Measurements from ENCODE around the gene SESN2. TPM values are rescaled to one million over a fixed set of nuclear protein-coding genes. Genes with fewer than 3 reads are reported as not detected.

Gene SESN2
- total and polyA plus RNA-seq, 2 experiments from 2014 or later = 40.2 to 50.7 TPM

Other genes starting within 250 kb of the SESN2 start
- gene EYA3, start 170.9 kb upstream of the SESN2 start, total RNA-seq = 13.5 and 19.9 TPM in 2 replicates
- gene EYA3, start 170.9 kb upstream of the SESN2 start, polyA plus RNA-seq = 4.2 and 6.9 TPM in 2 replicates
- gene PTAFR, start 82.8 kb upstream of the SESN2 start, total RNA-seq = 0.37 and 0.96 TPM in 2 replicates
- gene PTAFR, start 82.8 kb upstream of the SESN2 start, polyA plus RNA-seq = 0.29 and 1.4 TPM in 2 replicates
- 69.8 and 79.5 TPM in 2 replicates for gene DNAJC8, start 26.5 kb upstream of the SESN2 start, total RNA-seq
- gene DNAJC8, start 26.5 kb upstream of the SESN2 start, polyA plus RNA-seq = 111 and 112 TPM in 2 replicates
- 249 and 258 TPM in 2 replicates for gene ATP5IF1, start 23.4 kb upstream of the SESN2 start, total RNA-seq
- 503 and 524 TPM in 2 replicates for gene ATP5IF1, start 23.4 kb upstream of the SESN2 start, polyA plus RNA-seq
- gene MED18, start 69.5 kb downstream of the SESN2 start, total RNA-seq = 17.1 and 26.0 TPM in 2 replicates
- 13.2 and 14.7 TPM in 2 replicates for gene MED18, start 69.5 kb downstream of the SESN2 start, polyA plus RNA-seq
- gene PHACTR4, start 110.2 kb downstream of the SESN2 start, total RNA-seq = 18.5 and 21.5 TPM in 2 replicates
- 19.1 and 22.1 TPM in 2 replicates for gene PHACTR4, start 110.2 kb downstream of the SESN2 start, polyA plus RNA-seq
- 37.3 and 38.5 TPM in 2 replicates for gene RCC1, start 246.5 kb downstream of the SESN2 start, total RNA-seq
- 15.7 and 23.5 TPM in 2 replicates for gene RCC1, start 246.5 kb downstream of the SESN2 start, polyA plus RNA-seq